Liver (tissue), 9 donors: Measurements from ENCODE around the gene NDUFA13. TPM values are rescaled to one million over a fixed set of nuclear protein-coding genes. Genes with fewer than 3 reads are reported as not detected.

Experiments
- DNase-seq: peaks from one replicate; pipeline ENCODE4 v3.0.0-alpha.2; 2017; ENCODE audit warnings: low spot score
- H3K27ac ChIP-seq, 2 donors: one replicate each; pipeline ENCODE4 v1.7.0; 2013; ENCODE audit warnings: inconsistent platforms in 2 of 2, low read length in 2 of 2, control low read depth in 1 of 2, low read depth in 1 of 2, mild to moderate bottlenecking in 1 of 2
- H3K27me3 ChIP-seq, 4 donors: one replicate each; pipeline versions ENCODE4 v1.6.1 to v1.7.0; 2013; ENCODE audit warnings: low read length in 3 of 4, inconsistent platforms in 1 of 4, mild to moderate bottlenecking in 1 of 4, moderate library complexity in 1 of 4; ENCODE audit not compliant: control insufficient read depth in 4 of 4, insufficient read depth in 4 of 4
- H3K36me3 ChIP-seq, 4 donors: one replicate each; pipeline versions ENCODE4 v1.6.1 to v1.7.0; 2013; ENCODE audit warnings: low read length in 3 of 4, mild to moderate bottlenecking in 3 of 4, low read depth in 1 of 4, moderate library complexity in 1 of 4; ENCODE audit not compliant: control insufficient read depth in 4 of 4, insufficient read depth in 3 of 4
- H3K4me1 ChIP-seq, 4 donors: one replicate each; pipeline versions ENCODE4 v1.6.1 to v1.7.0; 2013; ENCODE audit warnings: low read length in 3 of 4, mild to moderate bottlenecking in 3 of 4, moderate library complexity in 1 of 4; ENCODE audit not compliant: control insufficient read depth in 4 of 4, insufficient read depth in 4 of 4
- H3K4me3 ChIP-seq, 3 donors: one replicate each; pipeline versions ENCODE4 v1.6.1 to v1.7.0; 2013; ENCODE audit warnings: low read length in 3 of 3, control low read depth in 1 of 3, low read depth in 1 of 3, mild to moderate bottlenecking in 1 of 3
- H3K9ac ChIP-seq, 2 donors: one replicate each; pipeline ENCODE4 v1.7.0; 2013; ENCODE audit warnings: low read length in 2 of 2, mild to moderate bottlenecking in 2 of 2, moderate library complexity in 2 of 2, control low read depth in 1 of 2, low read depth in 1 of 2
- H3K9me3 ChIP-seq, 4 donors: one replicate each; pipeline versions ENCODE4 v1.6.1 to v1.7.0; 2013; ENCODE audit warnings: low read length in 3 of 4; ENCODE audit not compliant: control insufficient read depth in 4 of 4
- ATF3 ChIP-seq: IDR thresholded peaks from 2 replicates; pipeline ENCODE4 v1.6.1; 2016; ENCODE audit warnings: antibody characterized with exemption
- CTCF ChIP-seq: fragments of 150-350 bp; IDR thresholded peaks from 2 replicates; pipeline ENCODE4 v1.5.1; 2017; ENCODE audit warnings: improper control_type of control experiment, low read depth, low read length; ENCODE audit not compliant: missing input control
- EGR1 ChIP-seq, 2 donors: IDR thresholded peaks; 2 replicates each; pipeline ENCODE4 v1.6.1; 2016 to 2018; ENCODE audit warnings: antibody characterized with exemption in 2 of 2, low read depth in 2 of 2
- FOXA1 ChIP-seq: IDR thresholded peaks from 2 replicates; pipeline ENCODE4 v1.6.1; 2016; ENCODE audit warnings: antibody characterized with exemption
- FOXA2 ChIP-seq: IDR thresholded peaks from 2 replicates; pipeline ENCODE4 v1.6.1; 2016; ENCODE audit warnings: antibody characterized with exemption
- GABPA ChIP-seq, 2 donors: IDR thresholded peaks in 1 of 2; conservative IDR thresholded peaks in 1 of 2; 2 replicates each; pipeline ENCODE4 v1.6.1; 2016; ENCODE audit warnings: antibody characterized with exemption in 2 of 2, mild to moderate bottlenecking in 1 of 2, moderate library complexity in 1 of 2
- HNF4A ChIP-seq, 2 donors: conservative IDR thresholded peaks; 2 replicates each; pipeline ENCODE4 v1.6.1; 2016; ENCODE audit warnings: antibody characterized with exemption in 2 of 2, mild to moderate bottlenecking in 2 of 2
- HNF4G ChIP-seq: IDR thresholded peaks from 2 replicates; pipeline ENCODE4 v1.6.1; 2016; ENCODE audit warnings: antibody characterized with exemption
- JUND ChIP-seq, 2 donors: IDR thresholded peaks; 2 replicates each; pipeline ENCODE4 v1.6.1; 2016; ENCODE audit warnings: antibody characterized with exemption in 2 of 2
- MAX ChIP-seq: IDR thresholded peaks from 2 replicates; pipeline ENCODE4 v1.6.1; 2016; ENCODE audit warnings: antibody characterized with exemption
- NR2F2 ChIP-seq: IDR thresholded peaks from 2 replicates; pipeline ENCODE4 v1.6.1; 2016; ENCODE audit warnings: antibody characterized with exemption
- RAD21 ChIP-seq, 2 donors: IDR thresholded peaks; 2 replicates each; pipeline ENCODE4 v1.6.1; 2016; ENCODE audit warnings: antibody characterized with exemption in 2 of 2, mild to moderate bottlenecking in 2 of 2
- REST ChIP-seq: IDR thresholded peaks from 2 replicates; pipeline ENCODE4 v1.6.1; 2016; ENCODE audit warnings: antibody characterized with exemption, mild to moderate bottlenecking
- RXRA ChIP-seq, 2 donors: IDR thresholded peaks; 2 replicates each; pipeline ENCODE4 v1.6.1; 2017 to 2018; ENCODE audit warnings: antibody characterized with exemption in 2 of 2, mild to moderate bottlenecking in 1 of 2
- SP1 ChIP-seq: IDR thresholded peaks from 2 replicates; pipeline ENCODE4 v1.6.1; 2018; ENCODE audit warnings: antibody characterized with exemption, mild to moderate bottlenecking
- TAF1 ChIP-seq: conservative IDR thresholded peaks from 2 replicates; pipeline ENCODE4 v1.6.1; 2016; ENCODE audit warnings: antibody characterized with exemption, mild to moderate bottlenecking
- YY1 ChIP-seq: IDR thresholded peaks from 2 replicates; pipeline ENCODE4 v1.6.1; 2016; ENCODE audit warnings: antibody characterized with exemption, mild to moderate bottlenecking
- ZBTB33 ChIP-seq: IDR thresholded peaks from 2 replicates; pipeline ENCODE4 v1.6.1; 2016; ENCODE audit warnings: antibody characterized with exemption
- WGBS: extraction: QIAGEN DNeasy Blood & Tissue Kit; methylation state at CpG from one replicate; pipeline ENCODE4 v1.1.7; 2013; 5-methylcytosine and 5-hydroxymethylcytosine counted together
- polyA plus RNA-seq, 2 donors: library from polyadenylated mRNA; stranded (reverse) in 1 of 2; unstranded in 1 of 2; fragments of 200-250 nt in 1 of 2; fragments of >200 nt in 1 of 2; fragmentation: Nextera tagmentation in 1 of 2; extraction: Ambion mirVana in 1 of 2; gene quantifications; one replicate each; pipeline versions ENCODE4 v1.2.1 to v1.2.3, GENCODE V29; 2013 to 2015
- total RNA-seq, 2 donors: library from RNA; depleted of rRNA; stranded (reverse); fragments of >200 nt; gene quantifications; one replicate each; pipeline ENCODE4 v1.2.3, GENCODE V29; 2014
- donor health status: healthy.
- donor health status: healthy.
- donor health status: healthy.
- donor health status: healthy.
- donor health status: healthy.

The NDUFA13 gene
- total and polyA plus RNA-seq, 4 donors, result 45.3 to 239 (median 130) TPM

GRCh38 chr19:19499272-19499995 is 16.6 kb upstream of the NDUFA13 start:
- WGBS, result 95% methylated on average over 18 of the region's 18 CpGs
- Histone ChIP-seq H3K36me3 (peaks cover 11 to 89% (median 51%) of the 10 kb centered on the region in 4 donors), H3K9me3 (no peaks in the 10 kb centered on the region), H3K27me3 (no peaks in the 10 kb centered on the region), H3K9ac (no peak overlapping the region), H3K27ac (no peak overlapping the region), H3K4me3 (no peak overlapping the region), H3K4me1 (peaks cover 0 to 3% (median under 1%) of the 10 kb centered on the region in 4 donors)
- no peak for DNase-seq
- TF ChIP-seq JUND (IDR thresholded peaks at IDR 0.05) (no peak), ATF3 (no peak), GABPA (IDR thresholded peaks at IDR 0.05 in 1 of 2, conservative IDR thresholded peaks at IDR 0.05 in 1 of 2) (no peak)

- Histone ChIP-seq H3K9me3 (no peaks in the 10 kb centered on the region), H3K27ac (no peak overlapping the region), H3K4me1 (no peaks in the 10 kb centered on the region), H3K9ac (no peak overlapping the region), H3K27me3 (no peaks in the 10 kb centered on the region), H3K36me3 (peaks cover 16 to 96% (median 52%) of the 10 kb centered on the region in 4 donors), H3K4me3 (no peak overlapping the region)
- DNase-seq, result no peak
- no peak for TF ChIP-seq YY1
- no peak for TF ChIP-seq FOXA2
- no peak for TF ChIP-seq NR2F2
- no peak for TF ChIP-seq EGR1 (IDR thresholded peaks at IDR 0.05; ENCODE audit: low read depth in 2 of 2)
- TF ChIP-seq SP1, result no peak
- WGBS, result 95% methylated on average over 34 of the region's 34 CpGs
Measured at GRCh38 chr19:19500975-19501644, 14.9 kb upstream of the NDUFA13 start.

GRCh38 chr19:19501798-19502197 is 14.2 kb upstream of the NDUFA13 start:
- H3K9ac ChIP-seq, result no peak overlapping the region
- no peak for TF ChIP-seq YY1
- no peak for TF ChIP-seq HNF4G
- TF ChIP-seq REST, result no peak
- TF ChIP-seq MAX, result no peak
- no peak for TF ChIP-seq HNF4A (conservative IDR thresholded peaks at IDR 0.05)
- no peak for TF ChIP-seq ZBTB33
- no peak for TF ChIP-seq FOXA2
- TF ChIP-seq RAD21 (IDR thresholded peaks at IDR 0.05), result no peak
- TF ChIP-seq TAF1, result no peak
- no peak for TF ChIP-seq JUND (IDR thresholded peaks at IDR 0.05)
- no peak for TF ChIP-seq NR2F2
- no peak for TF ChIP-seq RXRA (IDR thresholded peaks at IDR 0.05)
- no peak for TF ChIP-seq CTCF
- TF ChIP-seq SP1, result no peak
- no peak for TF ChIP-seq EGR1 (IDR thresholded peaks at IDR 0.05; ENCODE audit: low read depth in 2 of 2)
- TF ChIP-seq FOXA1, result no peak
- TF ChIP-seq ATF3, result no peak
- TF ChIP-seq GABPA (IDR thresholded peaks at IDR 0.05 in 1 of 2, conservative IDR thresholded peaks at IDR 0.05 in 1 of 2), result no peak
- 98% methylated on average over 26 of the region's 26 CpGs for WGBS
- H3K9me3 ChIP-seq, result no peaks in the 10 kb centered on the region
- H3K4me3 ChIP-seq, result no peak overlapping the region
- DNase-seq, result no peak
- H3K27me3 ChIP-seq, result no peaks in the 10 kb centered on the region
- H3K4me1 ChIP-seq, result no peaks in the 10 kb centered on the region
- no peak overlapping the region for H3K27ac ChIP-seq
- H3K36me3 ChIP-seq, result peaks cover 21 to 94% (median 52%) of the 10 kb centered on the region in 4 donors
